Muscle of arm (tissue), 12 donors: Measurements from ENCODE around the gene GSTA4. TPM values are rescaled to one million over a fixed set of nuclear protein-coding genes. Genes with fewer than 3 reads are reported as not detected.

ENCODE experiments used
- DNase-seq: peaks from one replicate; pipeline ENCODE4 v3.0.0-alpha.2; 2013
- polyA plus RNA-seq, 12 donors: library from polyadenylated mRNA; unstranded; fragments of 120-200 nt; gene quantifications; one replicate each; pipeline ENCODE4 v1.2.1, GENCODE V29; 2013; ENCODE audit not compliant: insufficient read length in 12 of 12

The GSTA4 gene
- polyA plus RNA-seq, 12 donors = 39.5 to 82.6 (median 63.1) TPM; not detected in 1

- no peak for DNase-seq
These were observed 65.5 kb downstream of the GSTA4 start for GRCh38 chr6:52929321-52930164.

Other genes with a start within 250 kb of the GSTA4 start
- 10 to 100 TPM in 1 of 12 donors, under 1 TPM in 2, not detected in 9; 0.17 to 18.9 (median 0.23) TPM for gene GSTA2, start 231.8 kb downstream of the GSTA4 start, polyA plus RNA-seq
- 10 to 100 TPM in 1 of 12 donors, 1 to 10 TPM in 2, under 1 TPM in 2, not detected in 7; 0.28 to 75.7 (median 1.2) TPM for gene GSTA1, start 191.5 kb downstream of the GSTA4 start, polyA plus RNA-seq
- not detected for gene GSTA5, start 154.5 kb downstream of the GSTA4 start, polyA plus RNA-seq
- gene GSTA3, start 85.6 kb downstream of the GSTA4 start, polyA plus RNA-seq = under 1 TPM in 1 of 12 donors, not detected in 11; 0.16 TPM
- gene CILK1, start 66.5 kb upstream of the GSTA4 start, polyA plus RNA-seq = 10 to 100 TPM in 11 of 12 donors, not detected in 1; 11.7 to 20.0 (median 15.5) TPM
- 10 to 100 TPM in 11 of 12 donors, not detected in 1; 62.0 to 95.7 (median 74.5) TPM for gene FBXO9, start 70.1 kb upstream of the GSTA4 start, polyA plus RNA-seq
- gene GCM1, start 153.6 kb upstream of the GSTA4 start, polyA plus RNA-seq = under 1 TPM in 2 of 12 donors, not detected in 10; 0.04 to 0.05 TPM